Activated naive CD8-positive, alpha-beta T cell treated with anti-CD3 and anti-CD28 coated beads, Interleukin-2, amount 10 ng/mL, durations not matched to agents 7 days and 5 days (primary cell): ENCODE results near the gene STX7. TPM values are rescaled to one million over a fixed set of nuclear protein-coding genes. Genes with fewer than 3 reads are reported as not detected.

Experiments used
- ATAC-seq: fragments of 150-1000 bp; cut with Tn5 transposase; one replicate; pipeline ENCODE4 v1.10.0; 2021; ENCODE audit warnings: low read depth, moderate library complexity
- POLR2A ChIA-PET: fragments of 350-600 bp; sonication (Branson Sonifier 250); formaldehyde crosslinking; loops from one replicate; lab custom pipeline; 2021; ENCODE audit warnings: antibody characterized with exemption; lab: Charles Lee
- DNase-seq: peaks from one replicate; pipeline ENCODE4 v3.0.0; 2021
- H3K27ac Mint-ChIP-seq: one replicate; pipeline ENCODE4 v1.8.0; 2022; ENCODE audit warnings: mild to moderate bottlenecking, mixed read lengths
- H3K27me3 Mint-ChIP-seq: one replicate; pipeline ENCODE4 v1.8.0; 2022; ENCODE audit warnings: mild to moderate bottlenecking, moderate library complexity, mixed read lengths
- H3K36me3 Mint-ChIP-seq: one replicate; pipeline ENCODE4 v1.8.0; 2021; ENCODE audit warnings: mild to moderate bottlenecking, mixed read lengths
- H3K4me1 Mint-ChIP-seq: one replicate; pipeline ENCODE4 v1.8.0; 2021; ENCODE audit warnings: mixed read lengths
- H3K4me3 Mint-ChIP-seq: one replicate; pipeline ENCODE4 v1.8.0; 2022; ENCODE audit warnings: mild to moderate bottlenecking, moderate library complexity, mixed read lengths
- H3K9me3 Mint-ChIP-seq: one replicate; pipeline ENCODE4 v1.8.0; 2021; ENCODE audit warnings: mixed read lengths
- total RNA-seq, 2 experiments: library from RNA; stranded (reverse); gene quantifications; one replicate each; pipeline ENCODE4 v1.2.3, GENCODE V29; 2021

Gene STX7
- total RNA-seq, 2 experiments from 2014 or later, result 20.5 to 25.0 TPM

- ATAC-seq, result no peak
- H3K27ac Mint-ChIP-seq, result no peak overlapping the region
Measured at GRCh38 chr6:132481189-132481588, 31.7 kb downstream of the STX7 start.

GRCh38 chr6:132479131-132479530, 33.8 kb downstream of the STX7 start:
- Mint-ChIP-seq H3K9me3 (no peaks in the 10 kb centered on the region), H3K4me1 (peaks cover 4% of the 10 kb centered on the region), H3K27ac (no peak overlapping the region), H3K4me3 (no peak overlapping the region), H3K36me3 (no peaks in the 10 kb centered on the region), H3K27me3 (no peaks in the 10 kb centered on the region)
- DNase-seq (no peak), ATAC-seq (no peak)
- POLR2A ChIA-PET, result no interaction called here

More at GRCh38 chr6:132481189-132481588, 31.7 kb downstream of the STX7 start:
- H3K27me3 Mint-ChIP-seq, result no peaks in the 10 kb centered on the region
- H3K36me3 Mint-ChIP-seq, result no peaks in the 10 kb centered on the region
- H3K4me3 Mint-ChIP-seq, result no peak overlapping the region
- no peak for DNase-seq
- H3K9me3 Mint-ChIP-seq, result no peaks in the 10 kb centered on the region
- POLR2A ChIA-PET, result no interaction called here
- peaks cover 5% of the 10 kb centered on the region for H3K4me1 Mint-ChIP-seq

- POLR2A ChIA-PET, result no interaction called here
- Mint-ChIP-seq H3K36me3 (no peaks in the 10 kb centered on the region), H3K4me3 (no peak overlapping the region), H3K4me1 (peaks cover 2% of the 10 kb centered on the region), H3K27me3 (no peaks in the 10 kb centered on the region), H3K27ac (no peak overlapping the region), H3K9me3 (no peaks in the 10 kb centered on the region)
- DNase-seq, result no peak
- no peak for ATAC-seq
Measured at GRCh38 chr6:132478674-132479073, 34.2 kb downstream of the STX7 start.

DNA sequence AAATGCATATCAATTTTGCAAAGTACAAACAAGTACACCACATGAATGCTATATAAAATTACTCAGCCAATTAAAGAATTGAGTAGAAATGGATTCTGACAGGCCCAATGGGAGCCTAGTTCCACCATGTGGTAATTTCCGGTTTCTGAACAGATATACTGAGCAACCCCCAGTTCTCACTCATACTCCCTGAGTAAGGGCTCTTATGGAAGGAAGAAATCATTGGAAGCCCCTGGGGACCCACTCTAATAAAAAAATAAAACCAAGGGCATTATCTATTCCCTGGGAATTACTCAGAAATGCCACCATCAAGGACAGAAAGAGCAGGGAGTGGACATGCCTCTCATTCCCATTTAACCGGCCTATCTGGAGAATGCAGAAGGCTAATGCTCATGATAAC, 34.6 kb downstream of the STX7 start:
- Mint-ChIP-seq H3K9me3 (no peaks in the 10 kb centered on the region), H3K4me1 (peaks cover 2% of the 10 kb centered on the region), H3K27me3 (no peaks in the 10 kb centered on the region), H3K4me3 (no peak overlapping the region), H3K27ac (no peak overlapping the region), H3K36me3 (no peaks in the 10 kb centered on the region)
- POLR2A ChIA-PET, result no interaction called here
- no peak for DNase-seq
- ATAC-seq, result no peak

- POLR2A ChIA-PET, result no interaction called here
- no peaks in the 10 kb centered on the region for H3K27me3 Mint-ChIP-seq
- H3K4me1 Mint-ChIP-seq, result peaks cover 2% of the 10 kb centered on the region
- H3K9me3 Mint-ChIP-seq, result no peaks in the 10 kb centered on the region
- DNase-seq (no peak), ATAC-seq (no peak)
- H3K36me3 Mint-ChIP-seq, result no peaks in the 10 kb centered on the region
- no peak overlapping the region for H3K4me3 Mint-ChIP-seq
- no peak overlapping the region for H3K27ac Mint-ChIP-seq
Measured at GRCh38 chr6:132476688-132477087, 36.2 kb downstream of the STX7 start.

DNA sequence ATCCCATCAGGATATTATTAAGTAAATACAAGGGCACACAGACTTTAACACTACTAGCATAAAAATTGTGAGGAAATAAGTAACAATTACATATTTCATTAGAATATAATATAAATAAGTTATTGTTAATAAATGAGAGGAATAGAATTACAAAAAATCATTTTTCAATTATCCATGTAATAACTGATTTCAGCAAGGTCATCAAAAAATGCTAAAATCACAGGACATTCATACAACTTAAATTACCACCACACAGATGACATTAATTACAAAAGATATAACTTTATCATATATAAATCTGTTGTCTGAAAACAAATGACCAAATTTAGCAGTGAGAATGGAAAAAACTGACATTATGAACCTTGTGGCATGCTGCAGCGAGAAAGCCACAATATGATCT, 37.0 kb downstream of the STX7 start:
- no peaks in the 10 kb centered on the region for H3K4me1 Mint-ChIP-seq
- no peak for ATAC-seq
- POLR2A ChIA-PET, result no interaction called here
- H3K4me3 Mint-ChIP-seq, result no peak overlapping the region
- no peak for DNase-seq
- H3K27me3 Mint-ChIP-seq, result no peaks in the 10 kb centered on the region
- no peaks in the 10 kb centered on the region for H3K9me3 Mint-ChIP-seq
- H3K27ac Mint-ChIP-seq, result no peak overlapping the region
- no peaks in the 10 kb centered on the region for H3K36me3 Mint-ChIP-seq

GRCh38 chr6:132471787-132472186, 41.1 kb downstream of the STX7 start:
- ATAC-seq (no peak), DNase-seq (no peak)
- Mint-ChIP-seq H3K4me1 (no peaks in the 10 kb centered on the region), H3K9me3 (no peaks in the 10 kb centered on the region), H3K27ac (no peak overlapping the region), H3K27me3 (no peaks in the 10 kb centered on the region), H3K4me3 (no peak overlapping the region), H3K36me3 (peaks cover 5% of the 10 kb centered on the region)
- POLR2A ChIA-PET, result no interaction called here

GRCh38 chr6:132466952-132467351, 46.0 kb downstream of the STX7 start:
- no peak overlapping the region for H3K27ac Mint-ChIP-seq

DNA sequence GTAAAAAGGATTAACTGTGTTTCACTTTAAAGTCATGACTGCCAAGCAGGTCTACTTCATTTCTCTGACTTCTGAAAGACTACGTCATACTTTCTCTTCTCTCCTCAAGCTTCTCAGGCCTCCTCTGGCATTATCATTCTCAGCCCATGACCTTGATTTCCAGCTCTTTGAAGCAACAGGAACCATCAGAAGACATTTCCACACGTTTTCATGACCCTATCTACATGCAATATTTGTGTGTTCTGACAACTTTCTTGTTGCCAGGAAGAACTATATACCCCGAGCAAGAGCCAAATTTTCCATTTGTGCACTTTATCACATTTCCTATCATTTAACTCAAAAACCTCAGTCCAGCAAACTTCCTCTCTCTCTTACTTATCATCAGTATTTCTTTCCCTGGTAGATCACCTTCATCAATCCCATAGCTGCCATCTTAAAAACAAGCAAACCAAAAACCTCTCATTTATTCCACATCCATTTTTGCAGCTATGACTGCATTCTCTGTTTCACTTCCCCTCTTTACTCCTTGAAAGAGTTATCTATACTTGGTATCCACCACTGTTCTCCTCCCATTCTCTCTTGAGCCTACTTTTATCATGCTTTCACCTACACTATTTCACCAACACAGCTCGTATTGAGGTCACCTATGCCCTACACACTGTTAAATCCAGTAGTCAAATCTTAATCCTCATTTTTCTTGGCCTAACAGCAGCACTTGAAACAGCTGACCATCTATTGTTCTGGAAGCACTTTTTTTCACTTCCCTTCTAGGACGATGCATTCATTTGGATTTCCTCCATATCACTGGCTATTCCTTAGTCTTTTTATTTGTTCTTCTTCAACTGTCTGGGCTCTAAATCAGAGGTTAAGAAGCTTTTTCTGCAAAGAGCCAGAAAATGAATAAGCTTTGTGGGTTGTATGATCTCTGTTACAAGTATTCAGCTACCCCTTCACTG, 47.1 kb downstream of the STX7 start:
- no peak for DNase-seq
- no peaks in the 10 kb centered on the region for H3K4me1 Mint-ChIP-seq
- POLR2A ChIA-PET, result no interaction called here
- H3K4me3 Mint-ChIP-seq, result no peak overlapping the region
- H3K9me3 Mint-ChIP-seq, result no peaks in the 10 kb centered on the region
- no peaks in the 10 kb centered on the region for H3K27me3 Mint-ChIP-seq
- no peak for ATAC-seq
- H3K27ac Mint-ChIP-seq, result no peak overlapping the region
- peaks cover 21% of the 10 kb centered on the region for H3K36me3 Mint-ChIP-seq

More at GRCh38 chr6:132466952-132467351, 46.0 kb downstream of the STX7 start:
- ATAC-seq (no peak), DNase-seq (no peak)
- Mint-ChIP-seq H3K4me3 (no peak overlapping the region), H3K27me3 (no peaks in the 10 kb centered on the region), H3K4me1 (no peaks in the 10 kb centered on the region), H3K36me3 (peaks cover 16% of the 10 kb centered on the region), H3K9me3 (no peaks in the 10 kb centered on the region)
- POLR2A ChIA-PET, result no interaction called here

- H3K36me3 Mint-ChIP-seq, result peaks cover 24% of the 10 kb centered on the region
Measured at GRCh38 chr6:132464538-132465256, 48.2 kb downstream of the STX7 start.

GRCh38 chr6:132461958-132462357, 51.0 kb downstream of the STX7 start:
- H3K27me3 Mint-ChIP-seq, result no peaks in the 10 kb centered on the region
- ATAC-seq (no peak), DNase-seq (no peak)
- no peaks in the 10 kb centered on the region for H3K4me1 Mint-ChIP-seq
- peaks cover 27% of the 10 kb centered on the region for H3K36me3 Mint-ChIP-seq
- H3K27ac Mint-ChIP-seq, result no peak overlapping the region
- POLR2A ChIA-PET, result no interaction called here
- H3K4me3 Mint-ChIP-seq, result no peak overlapping the region
- no peaks in the 10 kb centered on the region for H3K9me3 Mint-ChIP-seq

More at GRCh38 chr6:132464538-132465256, 48.2 kb downstream of the STX7 start:
- Mint-ChIP-seq H3K27me3 (no peaks in the 10 kb centered on the region), H3K4me1 (no peaks in the 10 kb centered on the region), H3K4me3 (no peak overlapping the region), H3K27ac (no peak overlapping the region), H3K9me3 (no peaks in the 10 kb centered on the region)
- POLR2A ChIA-PET, result no interaction called here
- no peak for ATAC-seq
- no peak for DNase-seq

DNA sequence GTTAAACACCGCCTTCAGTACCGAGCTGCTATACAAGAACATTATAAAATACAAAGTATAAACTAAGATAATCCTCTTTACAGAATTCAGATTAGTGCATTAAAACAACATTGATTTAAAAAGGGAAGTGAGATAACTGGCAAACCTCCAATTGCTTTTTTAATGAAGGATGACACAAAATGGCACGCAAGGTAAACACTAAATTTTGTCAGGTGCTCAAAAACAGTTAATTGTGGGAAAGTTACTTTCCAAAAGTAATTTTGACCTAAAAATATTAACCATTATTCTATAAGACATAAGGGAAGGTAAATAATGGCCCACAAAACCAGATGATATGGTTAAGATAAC, 53.3 kb downstream of the STX7 start:
- POLR2A ChIA-PET, result no interaction called here
- DNase-seq (no peak), ATAC-seq (no peak)
- Mint-ChIP-seq H3K4me3 (no peak overlapping the region), H3K4me1 (peaks cover 4% of the 10 kb centered on the region), H3K27me3 (no peaks in the 10 kb centered on the region), H3K27ac (no peak overlapping the region), H3K36me3 (peaks cover 32% of the 10 kb centered on the region), H3K9me3 (no peaks in the 10 kb centered on the region)

GRCh38 chr6:132458887-132459604, 53.9 kb downstream of the STX7 start:
- Mint-ChIP-seq H3K27me3 (no peaks in the 10 kb centered on the region), H3K9me3 (no peaks in the 10 kb centered on the region), H3K4me1 (peaks cover 4% of the 10 kb centered on the region), H3K27ac (no peak overlapping the region), H3K4me3 (no peak overlapping the region), H3K36me3 (peaks cover 32% of the 10 kb centered on the region)
- no peak for ATAC-seq
- no peak for DNase-seq
- POLR2A ChIA-PET, result no interaction called here
